ENCODE measurements around the gene MTUS2.

GRCh38 chr13:29067306-29067945 lies 247.3 kb downstream of the MTUS2 start:
- TF ChIP-seq CTCF (IDR thresholded peaks at IDR 0.05), result no peak
- no peak for TF ChIP-seq ZFX (IDR thresholded peaks at IDR 0.05; ENCODE audit: borderline replicate concordance)

Data from 22Rv1 (cell line).